Activated CD8-positive, alpha-beta memory T cell treated with anti-CD3 and anti-CD28 coated beads, Interleukin-2, amount 50 U/mL, for 24 hours (primary cell): ENCODE data around the gene TMEM198.

ENCODE experiments used
- DNase-seq: peaks from one replicate; pipeline ENCODE4 v3.0.0-alpha.2; 2020; ENCODE audit errors: extremely low read depth

TMEM198 gene

DNA sequence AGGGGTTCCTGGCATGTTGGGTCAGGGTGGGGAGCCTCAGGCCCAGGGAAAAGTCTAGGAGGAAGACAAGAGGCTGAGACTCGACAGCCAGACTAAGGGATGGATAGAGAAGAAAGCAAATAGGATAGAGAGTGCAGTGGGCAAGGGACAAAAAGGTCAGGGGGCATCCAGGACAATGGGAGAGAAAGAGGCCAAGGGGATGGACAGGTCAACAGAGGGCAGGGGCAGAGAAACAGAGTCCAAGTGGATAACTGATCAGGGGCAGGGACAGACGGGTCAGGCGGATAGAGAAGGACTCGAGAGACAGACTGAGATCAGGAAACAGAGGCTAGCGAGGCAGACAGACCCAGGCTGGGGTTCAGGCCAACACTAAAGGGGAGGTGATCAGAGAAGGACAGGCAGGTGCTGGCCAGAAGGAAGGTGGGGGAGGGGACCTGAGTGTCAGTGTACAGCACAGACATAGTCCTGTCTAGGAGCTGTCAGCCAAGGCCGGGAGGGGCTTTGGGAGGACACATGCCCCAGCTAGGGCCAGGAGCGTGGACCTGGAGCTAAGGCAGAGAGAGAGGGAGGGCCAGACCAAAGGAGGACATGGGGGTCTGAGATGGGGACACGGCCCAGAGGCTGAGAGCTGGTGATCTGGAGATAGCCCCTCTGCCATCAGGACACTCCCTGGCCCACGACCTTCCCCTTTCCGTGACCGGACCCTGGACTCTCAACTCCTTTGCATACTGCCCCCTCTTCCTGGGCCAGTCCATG lies 17.3 kb upstream of the TMEM198 start:
- DNase-seq, result no peak

DNA sequence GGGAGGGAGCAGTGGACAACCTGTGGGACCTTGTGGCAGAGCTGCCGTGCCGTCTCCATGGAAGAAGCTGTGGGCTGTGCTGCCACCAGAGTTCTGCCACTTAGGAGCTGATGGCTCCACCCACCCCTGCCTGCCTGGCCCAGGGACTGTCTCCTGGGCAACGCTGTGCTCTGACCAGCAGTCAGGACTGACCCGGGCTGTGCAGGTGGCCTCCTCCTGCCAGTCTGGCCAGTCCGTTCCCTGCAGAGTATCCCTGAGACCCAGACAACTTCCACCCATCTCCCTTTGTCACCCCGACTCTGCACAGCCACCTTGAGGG lies 16.8 kb upstream of the TMEM198 start:
- no peak for DNase-seq

GRCh38 chr2:219527472-219527871 lies 16.4 kb upstream of the TMEM198 start:
- DNase-seq, result no peak

DNA sequence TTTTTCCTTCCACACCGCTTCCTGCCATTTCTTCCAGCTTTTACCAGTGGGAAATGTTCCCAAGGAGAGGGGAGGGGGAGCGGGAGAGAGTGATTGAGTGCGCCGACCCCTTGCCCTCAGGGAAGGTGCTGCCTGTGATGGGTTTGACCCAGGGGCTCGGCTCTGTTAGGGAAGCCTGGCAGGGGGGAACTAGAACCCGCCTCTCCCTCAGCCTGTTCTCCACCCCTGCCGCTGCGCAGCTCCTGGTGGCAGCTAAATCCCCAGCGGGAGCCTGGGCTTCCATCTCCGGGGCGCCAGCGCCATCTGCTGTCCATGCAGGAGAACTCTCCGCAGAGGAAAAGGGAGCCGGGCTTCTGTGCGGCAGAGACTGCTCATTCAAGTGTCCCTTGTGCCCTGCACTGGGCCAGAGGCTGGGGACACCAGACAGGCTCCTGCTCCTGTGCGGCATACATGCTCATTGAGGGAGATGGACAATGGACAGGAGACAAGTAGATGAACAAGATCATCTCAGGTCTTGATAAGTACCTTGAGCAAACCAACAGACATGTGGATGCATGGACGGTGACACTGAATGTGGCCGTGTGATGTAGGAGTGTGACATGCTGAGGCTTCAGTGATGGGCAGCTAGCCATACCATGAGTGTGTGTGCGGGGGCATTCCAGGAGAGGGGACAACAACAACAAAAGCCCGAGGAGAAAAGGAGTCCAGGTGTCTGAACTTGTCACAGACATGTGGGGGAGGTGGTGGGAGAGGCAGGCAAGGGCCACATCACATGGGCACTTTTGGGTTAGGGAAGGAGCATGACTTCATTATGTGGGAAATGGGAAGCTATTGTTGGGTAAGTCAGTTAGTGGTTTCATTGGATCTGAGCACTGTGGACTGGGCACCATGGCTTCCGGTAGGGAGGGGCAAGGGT lies 13.5 kb upstream of the TMEM198 start:
- peak; percentile 55 for DNase-seq

DNA sequence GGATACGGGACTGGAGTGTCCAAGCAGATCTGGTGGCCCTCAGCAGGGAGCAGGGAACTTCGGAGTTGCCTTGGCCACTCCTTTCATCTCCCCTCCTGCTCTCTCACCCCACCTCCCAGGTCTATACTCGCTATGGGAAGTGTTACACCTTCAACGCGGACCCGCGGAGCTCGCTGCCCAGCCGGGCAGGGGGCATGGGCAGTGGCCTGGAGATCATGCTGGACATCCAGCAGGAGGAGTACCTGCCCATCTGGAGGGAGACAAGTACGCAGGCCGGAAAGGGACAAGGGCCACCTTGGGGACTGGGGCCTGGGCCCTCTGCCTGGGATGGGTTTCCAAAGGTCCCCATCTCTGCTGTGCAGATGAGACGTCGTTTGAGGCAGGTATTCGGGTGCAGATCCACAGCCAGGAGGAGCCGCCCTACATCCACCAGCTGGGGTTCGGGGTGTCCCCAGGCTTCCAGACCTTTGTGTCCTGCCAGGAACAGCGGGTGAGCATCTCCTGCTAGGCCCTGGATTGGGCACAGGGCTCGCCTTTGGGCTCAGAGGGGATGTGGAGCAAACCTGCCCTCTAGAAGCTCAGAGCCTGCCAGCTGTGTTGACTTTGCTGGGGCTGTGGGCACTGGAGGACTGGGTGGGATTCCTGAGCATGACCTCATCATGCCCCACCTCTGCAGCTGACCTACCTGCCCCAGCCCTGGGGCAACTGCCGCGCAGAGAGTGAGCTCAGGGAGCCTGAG lies 12.0 kb upstream of the TMEM198 start:
- DNase-seq, result no peak

DNA sequence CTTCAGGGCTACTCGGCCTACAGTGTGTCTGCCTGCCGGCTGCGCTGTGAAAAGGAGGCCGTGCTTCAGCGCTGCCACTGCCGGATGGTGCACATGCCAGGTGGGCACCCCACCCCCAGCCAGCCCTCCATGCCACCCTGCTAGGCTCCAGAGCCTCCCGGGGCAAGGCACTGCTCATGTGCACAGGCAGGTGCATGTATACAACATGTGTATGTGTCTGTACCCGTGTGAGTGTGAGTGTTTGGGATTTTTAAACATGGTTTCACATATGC lies 11.5 kb upstream of the TMEM198 start:
- no peak for DNase-seq

DNA sequence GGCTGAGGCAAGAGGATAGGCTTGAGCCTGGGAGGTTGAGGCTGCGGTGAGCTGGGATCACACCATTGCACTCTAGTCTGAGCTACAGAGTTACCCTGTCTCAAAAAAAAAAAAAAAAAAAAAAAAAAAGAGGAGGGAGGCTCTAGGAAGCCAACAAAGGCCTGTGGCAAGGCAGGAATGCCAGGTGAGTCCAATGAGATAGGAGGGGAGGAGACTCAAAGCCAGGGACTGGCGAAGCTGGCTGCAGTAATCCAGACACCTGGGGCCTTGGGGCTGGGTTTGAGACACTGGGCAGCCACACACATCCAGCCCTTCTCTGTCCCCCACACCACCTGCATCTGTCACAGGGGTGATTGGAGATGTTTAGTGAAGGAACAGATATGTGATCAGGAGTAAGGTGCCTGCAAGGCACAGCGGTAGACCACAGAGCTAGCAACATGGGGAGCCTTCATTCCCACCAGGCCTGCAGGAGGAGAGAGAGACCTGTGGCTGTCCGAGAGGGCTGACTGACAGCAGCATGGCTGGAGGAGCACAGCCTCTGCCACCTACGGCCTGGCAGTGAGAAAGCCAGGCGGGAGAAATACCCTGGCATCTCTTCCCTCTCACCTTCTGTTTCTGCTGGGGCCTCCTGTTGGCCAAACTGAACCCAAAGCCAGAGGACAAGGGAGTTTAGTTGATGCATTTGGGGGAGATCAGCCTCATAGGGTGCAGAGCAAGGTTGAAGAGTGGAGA lies 9.7 kb upstream of the TMEM198 start:
- DNase-seq, result no peak

DNA sequence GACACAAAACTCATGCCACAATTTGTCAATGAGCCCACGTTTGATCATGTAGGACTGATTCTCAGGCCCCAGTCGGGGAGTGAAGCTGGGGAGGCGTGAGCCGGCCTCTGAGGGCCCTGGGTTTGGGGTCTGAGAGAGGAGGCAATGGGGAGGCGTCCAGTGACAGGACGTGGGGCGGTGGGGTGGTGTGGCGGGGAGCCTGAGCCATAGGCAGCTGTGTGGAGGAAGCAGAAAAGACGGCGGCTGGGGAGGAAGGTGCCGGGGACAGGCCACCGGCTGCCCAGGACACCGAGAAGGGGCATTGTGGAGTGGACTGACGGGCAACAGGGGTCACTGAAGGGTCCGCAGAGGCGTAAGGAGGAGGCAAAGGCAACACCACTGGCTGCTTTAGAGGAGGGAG lies 7.4 kb upstream of the TMEM198 start:
- no peak for DNase-seq

- DNase-seq, result no peak
Observed at GRCh38 chr2:219536967-219537366, 6.9 kb upstream of the TMEM198 start.

DNA sequence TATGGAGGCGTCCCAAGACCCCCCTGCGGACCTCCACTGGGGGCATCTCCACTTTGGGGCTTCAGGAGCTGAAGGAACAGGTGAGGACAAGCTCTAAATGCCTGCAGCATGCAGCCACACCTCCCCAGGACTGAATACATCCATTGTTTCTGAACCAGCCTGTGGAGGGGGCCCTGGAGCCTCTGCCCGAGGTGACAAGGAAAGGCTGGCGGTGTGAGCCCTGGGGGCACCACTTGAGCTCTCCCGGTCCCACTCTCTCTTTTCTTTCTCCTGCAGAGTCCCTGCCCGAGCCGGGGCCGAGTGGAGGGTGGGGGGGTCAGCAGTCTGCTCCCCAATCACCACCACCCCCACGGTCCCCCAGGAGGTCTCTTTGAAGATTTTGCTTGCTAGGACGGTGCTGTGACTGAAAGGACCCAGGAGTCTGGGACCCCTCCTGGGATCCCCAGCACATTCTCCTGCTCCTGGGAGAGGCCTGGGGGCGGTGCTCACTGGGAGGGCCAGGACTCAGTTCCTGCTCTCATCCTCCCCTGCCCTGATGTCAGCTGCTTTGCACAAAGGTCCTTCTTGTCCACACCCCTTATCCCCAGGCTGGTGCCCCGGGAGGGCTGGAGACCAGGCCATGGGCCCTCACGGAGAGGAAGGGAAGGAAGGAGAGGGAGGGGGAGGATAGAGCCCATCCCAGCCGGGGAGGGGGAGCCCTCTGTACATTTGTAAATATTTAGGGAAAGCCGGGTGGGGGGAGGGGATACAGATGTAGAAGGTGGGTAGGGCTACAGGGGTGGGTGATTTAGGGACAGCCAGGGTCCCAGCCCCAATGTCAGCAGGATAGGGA lies 6.0 kb upstream of the TMEM198 start:
- no peak for DNase-seq

- no peak for DNase-seq
Observed at GRCh38 chr2:219538504-219538951, 5.3 kb upstream of the TMEM198 start.

GRCh38 chr2:219538956-219539788 lies 4.7 kb upstream of the TMEM198 start:
- DNase-seq, result no peak

GRCh38 chr2:219539926-219540678 lies 3.7 kb upstream of the TMEM198 start:
- no peak for DNase-seq

DNA sequence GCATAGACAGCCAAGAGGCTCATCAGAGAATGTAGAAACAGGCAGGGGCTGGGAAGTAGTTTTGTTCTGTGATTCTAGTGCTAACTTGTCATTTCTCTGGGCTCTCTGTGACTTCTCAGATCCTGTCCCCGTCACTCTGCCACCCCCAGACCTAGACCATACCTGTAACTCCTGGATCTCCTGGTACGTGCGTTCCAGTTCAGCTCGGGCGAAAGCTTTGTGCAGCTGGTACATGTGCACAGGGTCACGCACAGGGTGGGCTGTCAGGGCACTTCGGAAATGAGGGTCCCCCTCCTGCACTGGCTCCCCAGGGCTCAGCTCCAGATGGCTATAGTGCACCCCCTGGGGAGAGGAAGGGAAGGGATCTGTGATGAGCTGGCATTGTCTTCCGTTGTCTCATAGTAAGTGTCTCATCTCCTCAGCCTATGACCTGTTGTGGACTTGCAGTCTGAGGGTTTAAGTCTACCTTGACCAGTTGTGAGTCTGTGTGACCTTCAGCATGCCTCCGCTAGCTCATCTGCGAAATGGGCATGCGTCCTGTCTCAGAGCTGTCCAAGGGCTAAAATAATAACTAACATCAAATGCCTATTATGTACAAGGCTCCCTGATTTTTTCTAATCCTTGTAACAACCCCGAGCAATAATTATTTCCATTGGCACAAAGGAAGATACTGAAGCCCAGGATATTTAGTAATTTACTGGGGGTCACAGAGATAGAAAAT lies 2.9 kb upstream of the TMEM198 start:
- no peak for DNase-seq

GRCh38 chr2:219541611-219542180 lies 2.1 kb upstream of the TMEM198 start:
- peak; percentile 43 for DNase-seq

GRCh38 chr2:219542931-219543595 lies 765 bp upstream of the TMEM198 start:
- DNase-seq, result no peak

DNA sequence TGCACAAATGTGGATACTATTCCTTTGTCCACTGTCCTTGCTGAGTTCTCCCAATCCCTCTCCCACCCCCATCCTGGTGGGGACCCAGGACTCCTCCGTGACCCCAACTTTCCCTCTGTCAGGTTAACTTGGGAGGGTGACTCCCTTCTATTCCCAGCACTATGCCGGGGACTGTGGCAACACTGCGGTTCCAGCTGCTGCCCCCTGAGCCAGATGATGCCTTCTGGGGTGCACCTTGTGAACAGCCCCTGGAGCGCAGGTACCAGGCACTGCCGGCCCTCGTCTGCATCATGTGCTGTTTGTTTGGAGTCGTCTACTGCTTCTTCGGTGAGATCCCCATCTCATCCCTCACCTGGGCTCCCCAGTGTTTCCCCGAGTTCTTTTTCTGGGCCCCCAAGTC lies 739 bp downstream of the TMEM198 start:
- no peak for DNase-seq
